ENCODE data around the gene ASCC3.

DNA sequence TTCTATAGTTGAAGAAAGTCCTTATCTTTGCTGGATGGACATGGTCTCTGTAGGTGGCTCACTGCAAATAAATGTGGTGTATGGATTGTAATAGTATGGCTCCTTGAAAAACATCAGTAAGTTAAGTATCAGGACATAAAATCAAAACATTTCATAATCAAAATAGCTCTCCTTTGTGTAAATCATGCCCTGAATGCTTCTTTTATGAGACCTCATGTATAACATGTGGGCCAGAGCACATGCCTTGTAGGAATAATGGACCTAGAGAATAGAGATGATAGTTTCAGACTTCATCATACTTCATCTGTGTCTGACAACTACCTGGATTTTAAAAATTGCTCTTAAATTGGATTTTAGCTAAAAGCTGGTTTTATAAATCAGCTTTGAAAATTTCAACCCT is 159.9 kb downstream of the ASCC3 start:
- TF ChIP-seq, protein P1, sequence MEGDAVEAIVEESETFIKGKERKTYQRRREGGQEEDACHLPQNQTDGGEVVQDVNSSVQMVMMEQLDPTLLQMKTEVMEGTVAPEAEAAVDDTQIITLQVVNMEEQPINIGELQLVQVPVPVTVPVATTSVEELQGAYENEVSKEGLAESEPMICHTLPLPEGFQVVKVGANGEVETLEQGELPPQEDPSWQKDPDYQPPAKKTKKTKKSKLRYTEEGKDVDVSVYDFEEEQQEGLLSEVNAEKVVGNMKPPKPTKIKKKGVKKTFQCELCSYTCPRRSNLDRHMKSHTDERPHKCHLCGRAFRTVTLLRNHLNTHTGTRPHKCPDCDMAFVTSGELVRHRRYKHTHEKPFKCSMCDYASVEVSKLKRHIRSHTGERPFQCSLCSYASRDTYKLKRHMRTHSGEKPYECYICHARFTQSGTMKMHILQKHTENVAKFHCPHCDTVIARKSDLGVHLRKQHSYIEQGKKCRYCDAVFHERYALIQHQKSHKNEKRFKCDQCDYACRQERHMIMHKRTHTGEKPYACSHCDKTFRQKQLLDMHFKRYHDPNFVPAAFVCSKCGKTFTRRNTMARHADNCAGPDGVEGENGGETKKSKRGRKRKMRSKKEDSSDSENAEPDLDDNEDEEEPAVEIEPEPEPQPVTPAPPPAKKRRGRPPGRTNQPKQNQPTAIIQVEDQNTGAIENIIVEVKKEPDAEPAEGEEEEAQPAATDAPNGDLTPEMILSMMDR (IDR thresholded peaks at IDR 0.05; ENCODE audit: borderline replicate concordance, extremely low read depth, low read length, poor library complexity, severe bottlenecking) = no peak
- no peak for TF ChIP-seq EZH2 (IDR thresholded peaks at IDR 0.05; ENCODE audit: borderline replicate concordance, low read depth, low read length, severe bottlenecking)
